Measurements from ENCODE around the gene SNX15. TPM values are rescaled to one million over a fixed set of nuclear protein-coding genes. Genes with fewer than 3 reads are reported as not detected.
"Not testable (repeated sequence)": the region's sequence is repeated elsewhere in the genome, so short reads cannot be mapped to it uniquely, and the experiment has no call there.

Gene SNX15
- total RNA-seq, 4 donors from 2014 or later, result 16.9 to 33.3 (median 25.9) TPM

GRCh38 chr11:65003282-65003681 is 24.0 kb upstream of the SNX15 start:
- DNase-seq (no peak), ATAC-seq (no peak)
- Histone ChIP-seq H3K36me3 (no peaks in the 10 kb centered on the region), H3K27ac (no peak overlapping the region), H3K27me3 (no peaks in the 10 kb centered on the region), H3K9me3 (no peaks in the 10 kb centered on the region), H3K4me3 (no peak overlapping the region), H3K4me1 (no peaks in the 10 kb centered on the region)
- in situ Hi-C loops (cut with MboI; ENCODE audit: low sequenced_read_pairs in 4 of 4) (no loop called here), intact Hi-C loops (cut with DNase I; ENCODE audit: low total_unique reads) (no loop called here)
- TF ChIP-seq POLR2A (IDR thresholded peaks at IDR 0.05), result no peak
- TF ChIP-seq, protein P1, sequence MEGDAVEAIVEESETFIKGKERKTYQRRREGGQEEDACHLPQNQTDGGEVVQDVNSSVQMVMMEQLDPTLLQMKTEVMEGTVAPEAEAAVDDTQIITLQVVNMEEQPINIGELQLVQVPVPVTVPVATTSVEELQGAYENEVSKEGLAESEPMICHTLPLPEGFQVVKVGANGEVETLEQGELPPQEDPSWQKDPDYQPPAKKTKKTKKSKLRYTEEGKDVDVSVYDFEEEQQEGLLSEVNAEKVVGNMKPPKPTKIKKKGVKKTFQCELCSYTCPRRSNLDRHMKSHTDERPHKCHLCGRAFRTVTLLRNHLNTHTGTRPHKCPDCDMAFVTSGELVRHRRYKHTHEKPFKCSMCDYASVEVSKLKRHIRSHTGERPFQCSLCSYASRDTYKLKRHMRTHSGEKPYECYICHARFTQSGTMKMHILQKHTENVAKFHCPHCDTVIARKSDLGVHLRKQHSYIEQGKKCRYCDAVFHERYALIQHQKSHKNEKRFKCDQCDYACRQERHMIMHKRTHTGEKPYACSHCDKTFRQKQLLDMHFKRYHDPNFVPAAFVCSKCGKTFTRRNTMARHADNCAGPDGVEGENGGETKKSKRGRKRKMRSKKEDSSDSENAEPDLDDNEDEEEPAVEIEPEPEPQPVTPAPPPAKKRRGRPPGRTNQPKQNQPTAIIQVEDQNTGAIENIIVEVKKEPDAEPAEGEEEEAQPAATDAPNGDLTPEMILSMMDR (IDR thresholded peaks at IDR 0.05 in 4 of 5, conservative IDR thresholded peaks at IDR 0.05 in 1 of 5), result no peak

DNA sequence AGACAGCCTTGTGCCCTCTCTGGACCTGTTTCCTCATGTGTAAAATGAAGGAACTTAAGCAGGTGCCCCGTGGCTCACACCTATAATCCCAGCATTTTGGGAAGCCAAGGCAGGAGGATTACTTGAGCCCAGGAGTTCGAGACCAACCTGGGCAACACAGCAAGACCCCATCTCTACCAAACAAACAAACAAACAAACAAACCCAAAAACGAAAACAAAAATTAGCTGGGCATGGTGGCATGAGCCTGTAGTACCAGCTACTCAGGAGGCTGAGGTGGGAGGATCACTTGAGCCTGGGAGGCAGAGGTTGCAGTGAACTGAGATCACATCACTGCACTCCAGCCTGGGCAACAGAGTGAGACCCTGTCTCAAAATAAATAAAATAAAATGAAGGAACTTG is 23.3 kb upstream of the SNX15 start:
- H3K36me3 ChIP-seq; intact Hi-C loops (cut with DNase I; ENCODE audit: low total_unique reads); DNase-seq; H3K27ac ChIP-seq; ATAC-seq; in situ Hi-C loops (cut with MboI; ENCODE audit: low sequenced_read_pairs in 4 of 4); H3K4me1 ChIP-seq; H3K4me3 ChIP-seq; H3K27me3 ChIP-seq; H3K9me3 ChIP-seq: not testable (repeated sequence)

GRCh38 chr11:65008016-65008415 is 19.2 kb upstream of the SNX15 start:
- TF ChIP-seq, protein P1 (IDR thresholded peaks at IDR 0.05 in 4 of 5, conservative IDR thresholded peaks at IDR 0.05 in 1 of 5), result no peak
- no peak for TF ChIP-seq POLR2A (IDR thresholded peaks at IDR 0.05)
- Histone ChIP-seq H3K27me3 (no peaks in the 10 kb centered on the region), H3K4me1 (no peaks in the 10 kb centered on the region), H3K27ac (no peak overlapping the region), H3K36me3 (no peaks in the 10 kb centered on the region), H3K4me3 (no peak overlapping the region), H3K9me3 (no peaks in the 10 kb centered on the region)
- in situ Hi-C loops (cut with MboI; ENCODE audit: low sequenced_read_pairs in 4 of 4), result no loop called here
- intact Hi-C loops (cut with DNase I; ENCODE audit: low total_unique reads), result no loop called here
- DNase-seq (no peak), ATAC-seq (no peak)

- in situ Hi-C loops (cut with MboI; ENCODE audit: low sequenced_read_pairs in 4 of 4) (no loop called here), intact Hi-C loops (cut with DNase I; ENCODE audit: low total_unique reads) (no loop called here)
Observed at GRCh38 chr11:65008873-65009272, 18.4 kb upstream of the SNX15 start.

DNA sequence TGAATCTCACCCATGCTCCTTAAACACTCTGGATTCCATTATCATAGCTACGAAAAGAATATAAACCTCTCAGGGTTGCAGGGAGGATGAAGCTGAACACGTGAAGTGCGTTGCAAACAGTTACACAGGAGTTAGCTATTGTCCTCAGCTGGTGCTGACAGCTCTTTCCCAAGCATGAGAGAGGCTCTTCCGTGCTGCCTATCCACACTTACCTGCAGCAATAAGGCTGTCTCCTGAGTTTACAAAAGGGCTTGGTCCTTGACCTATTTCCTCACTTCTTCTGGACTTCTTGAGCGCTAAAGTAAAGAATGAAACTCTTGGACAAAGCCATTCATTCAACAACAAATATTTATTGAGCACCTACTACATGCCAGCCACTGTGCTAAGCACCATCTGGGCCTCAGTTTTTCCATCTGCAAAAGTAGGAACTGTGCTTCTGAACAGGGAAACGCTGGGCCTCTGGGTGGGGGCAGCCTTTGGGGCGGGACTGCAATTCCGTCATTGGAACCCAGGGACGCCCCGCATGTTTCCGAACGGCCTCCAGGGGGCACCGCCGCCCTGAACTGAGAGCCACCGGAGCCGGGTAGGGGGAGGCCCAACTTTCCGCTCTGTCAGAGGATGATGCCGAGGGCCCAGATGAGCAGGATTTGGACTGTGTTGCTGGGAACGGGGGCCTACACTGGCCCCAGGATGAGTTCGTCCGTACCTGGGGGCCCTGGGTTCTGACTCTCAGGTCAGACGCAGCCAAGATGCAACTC is 13.9 kb upstream of the SNX15 start:
- Histone ChIP-seq H3K4me1 (peaks cover 14 to 18% of the 10 kb centered on the region in 2 donors), H3K4me3 (peak overlapping the region; percentile 78 to 99 (median 87)), H3K36me3 (peaks cover 0 to 6% of the 10 kb centered on the region in 2 donors), H3K27me3 (no peaks in the 10 kb centered on the region), H3K9me3 (no peaks in the 10 kb centered on the region), H3K27ac (peak overlapping the region; percentile 95 to 100 (median 97))
- ATAC-seq (peak; percentile 83 to 86), DNase-seq (peak; percentile 74 to 86)
- intact Hi-C loops (cut with DNase I; ENCODE audit: low total_unique reads), result loop anchor here (1.0 to 5.0 kb wide), 5 partner anchors 71 to 904 kb away; partner anchors contain the start of genes ATG2A, C11orf68, CAPN1 and CDCA5
- peak; percentile 43 to 57 for TF ChIP-seq POLR2A (IDR thresholded peaks at IDR 0.05)
- TF ChIP-seq, protein P1 (IDR thresholded peaks at IDR 0.05 in 4 of 5, conservative IDR thresholded peaks at IDR 0.05 in 1 of 5), result peak; percentile 72 to 82 (median 74)
- in situ Hi-C loops (cut with MboI; ENCODE audit: low sequenced_read_pairs in 4 of 4), result no loop called here

More at GRCh38 chr11:65008873-65009272, 18.4 kb upstream of the SNX15 start:
- TF ChIP-seq, protein P1 (IDR thresholded peaks at IDR 0.05 in 4 of 5, conservative IDR thresholded peaks at IDR 0.05 in 1 of 5), result no peak
- TF ChIP-seq POLR2A (IDR thresholded peaks at IDR 0.05), result no peak
- Histone ChIP-seq H3K27me3 (no peaks in the 10 kb centered on the region), H3K4me1 (peaks cover 3 to 4% of the 10 kb centered on the region in 2 donors), H3K4me3 (no peak overlapping the region), H3K9me3 (no peaks in the 10 kb centered on the region), H3K27ac (no peak overlapping the region), H3K36me3 (no peaks in the 10 kb centered on the region)
- no peak for DNase-seq
- ATAC-seq, result no peak

Measured in gastrocnemius medialis (tissue), 4 donors.